ENCODE measurements around the gene KIF26B. TPM values are rescaled to one million over a fixed set of nuclear protein-coding genes. Genes with fewer than 3 reads are reported as not detected.
A peak's percentile ranks its signal among the peaks of the same experiment; 100 is the strongest.

KIF26B gene
- polyA plus RNA-seq, 2 of the 4 experiments (the other 2 are of a cell fraction): 0.01 to 0.04 TPM

- DNase-seq (ENCODE audit: low read depth in 1 of 2, low spot score in 1 of 2) (no peak), ATAC-seq (no peak), FAIRE-seq (no peak)
- Histone ChIP-seq H3K4me2 (no peak overlapping the region), H3K4me1 (no peaks in the 10 kb centered on the region), H3K9me3 (peaks cover 7% of the 10 kb centered on the region; the same call in 1 of the 3 replicates), H3K4me3 (no peak overlapping the region), H3K27ac (no peak overlapping the region)
- TF ChIP-seq NFE2L2 (conservative IDR thresholded peaks at IDR 0.05; ENCODE audit: low read length) (no peak), MAFK (IDR thresholded peaks at IDR 0.05; ENCODE audit: partially characterized antibody) (peak; percentile 43)
- CTCF ChIA-PET: no interaction called here
- POLR2A ChIA-PET: no interaction called here
These were observed 111.3 kb downstream of the KIF26B start for GRCh38 chr1:245266105-245266504.

- H3K4me2 ChIP-seq: no peak overlapping the region
- H3K27ac ChIP-seq: no peak overlapping the region
- FAIRE-seq (no peak), ATAC-seq (no peak), DNase-seq (ENCODE audit: low read depth in 1 of 2, low spot score in 1 of 2) (no peak)
- no peaks in the 10 kb centered on the region for H3K4me1 ChIP-seq
- no peak overlapping the region for H3K4me3 ChIP-seq
- POLR2A ChIA-PET: no interaction called here
- CTCF ChIA-PET: no interaction called here
- H3K9me3 ChIP-seq: peaks cover 7% of the 10 kb centered on the region; the same call in 1 of the 3 replicates
- TF ChIP-seq ATOH8 (CRISPR knock-in tag; IDR thresholded peaks at IDR 0.05; ENCODE audit: low read depth): no peak
- TF ChIP-seq TP53 (CRISPR knock-in tag; IDR thresholded peaks at IDR 0.05): no peak
- no peak for TF ChIP-seq PHF8 (IDR thresholded peaks at IDR 0.05; ENCODE audit: borderline replicate concordance, low read depth)
- no peak for TF ChIP-seq KDM5A (IDR thresholded peaks at IDR 0.05)
- no peak for TF ChIP-seq CBX2 (IDR thresholded peaks at IDR 0.05; ENCODE audit: borderline replicate concordance, low read depth)
- no peak for TF ChIP-seq ZSCAN20 (CRISPR knock-in tag; IDR thresholded peaks at IDR 0.05)
- no peak for TF ChIP-seq EHF (CRISPR knock-in tag; IDR thresholded peaks at IDR 0.05)
- no peak for TF ChIP-seq RARB (CRISPR knock-in tag; IDR thresholded peaks at IDR 0.05)
- TF ChIP-seq NPAS2 (CRISPR knock-in tag; IDR thresholded peaks at IDR 0.05; ENCODE audit: borderline replicate concordance): no peak
These were observed 115.3 kb downstream of the KIF26B start for GRCh38 chr1:245270063-245270462.

GRCh38 chr1:245270972-245271371 is 116.2 kb downstream of the KIF26B start:
- CTCF ChIA-PET: no interaction called here
- Histone ChIP-seq H3K4me3 (no peak overlapping the region), H3K4me1 (no peaks in the 10 kb centered on the region), H3K27ac (no peak overlapping the region), H3K9me3 (peaks cover 7% of the 10 kb centered on the region; the same call in 1 of the 3 replicates), H3K4me2 (no peak overlapping the region)
- POLR2A ChIA-PET: no interaction called here
- ATAC-seq: no peak
- 7% methylated on average over 1 of the region's 1 CpG for WGBS (ENCODE audit: missing lambda C conversion rate)
- DNase-seq (ENCODE audit: low read depth in 1 of 2, low spot score in 1 of 2): no peak
- no peak for FAIRE-seq
- TF ChIP-seq RNF2 (IDR thresholded peaks at IDR 0.05; ENCODE audit: borderline replicate concordance, low read depth) (no peak), CHD4 (IDR thresholded peaks at IDR 0.05; ENCODE audit: borderline replicate concordance) (no peak), BHLHE40 (IDR thresholded peaks at IDR 0.05; ENCODE audit: low read depth, low read length) (no peak), CBX2 (IDR thresholded peaks at IDR 0.05; ENCODE audit: borderline replicate concordance, low read depth) (no peak), POLR2A (IDR thresholded peaks at IDR 0.05; ENCODE audit: low read length) (no peak)

- FAIRE-seq: no peak
- CTCF ChIA-PET: no interaction called here
These were observed 117.9 kb downstream of the KIF26B start for GRCh38 chr1:245272676-245273075.

More at GRCh38 chr1:245272676-245273075, 117.9 kb downstream of the KIF26B start:
- WGBS (ENCODE audit: missing lambda C conversion rate): 15% methylated on average over 4 of the region's 4 CpGs
- ATAC-seq: no peak
- Histone ChIP-seq H3K9me3 (peaks cover 7% of the 10 kb centered on the region; the same call in 1 of the 3 replicates), H3K4me1 (no peaks in the 10 kb centered on the region), H3K4me3 (no peak overlapping the region), H3K4me2 (no peak overlapping the region), H3K27ac (no peak overlapping the region)
- TF ChIP-seq ZC3H11A (IDR thresholded peaks at IDR 0.05) (no peak), FOSB (CRISPR knock-in tag; IDR thresholded peaks at IDR 0.05) (no peak), HDAC2 (IDR thresholded peaks at IDR 0.05) (no peak), REST (IDR thresholded peaks at IDR 0.05) (no peak), CHD2 (IDR thresholded peaks at IDR 0.05; ENCODE audit: low read length, partially characterized antibody) (no peak), CHD4 (IDR thresholded peaks at IDR 0.05; ENCODE audit: borderline replicate concordance) (no peak), MAZ (IDR thresholded peaks at IDR 0.05; ENCODE audit: borderline replicate concordance, low read depth, low read length) (no peak)
- DNase-seq (ENCODE audit: low read depth in 1 of 2, low spot score in 1 of 2): no peak
- POLR2A ChIA-PET: no interaction called here

All from A549 (cell line).